ENCODE results near the gene GIPC3. TPM values are rescaled to one million over a fixed set of nuclear protein-coding genes. Genes with fewer than 3 reads are reported as not detected.
"Not testable (repeated sequence)": the region's sequence is repeated elsewhere in the genome, so short reads cannot be mapped to it uniquely, and the experiment has no call there.

GIPC3 gene
- total RNA-seq, 1 donor from 2014 or later, result 0.21 TPM

DNA sequence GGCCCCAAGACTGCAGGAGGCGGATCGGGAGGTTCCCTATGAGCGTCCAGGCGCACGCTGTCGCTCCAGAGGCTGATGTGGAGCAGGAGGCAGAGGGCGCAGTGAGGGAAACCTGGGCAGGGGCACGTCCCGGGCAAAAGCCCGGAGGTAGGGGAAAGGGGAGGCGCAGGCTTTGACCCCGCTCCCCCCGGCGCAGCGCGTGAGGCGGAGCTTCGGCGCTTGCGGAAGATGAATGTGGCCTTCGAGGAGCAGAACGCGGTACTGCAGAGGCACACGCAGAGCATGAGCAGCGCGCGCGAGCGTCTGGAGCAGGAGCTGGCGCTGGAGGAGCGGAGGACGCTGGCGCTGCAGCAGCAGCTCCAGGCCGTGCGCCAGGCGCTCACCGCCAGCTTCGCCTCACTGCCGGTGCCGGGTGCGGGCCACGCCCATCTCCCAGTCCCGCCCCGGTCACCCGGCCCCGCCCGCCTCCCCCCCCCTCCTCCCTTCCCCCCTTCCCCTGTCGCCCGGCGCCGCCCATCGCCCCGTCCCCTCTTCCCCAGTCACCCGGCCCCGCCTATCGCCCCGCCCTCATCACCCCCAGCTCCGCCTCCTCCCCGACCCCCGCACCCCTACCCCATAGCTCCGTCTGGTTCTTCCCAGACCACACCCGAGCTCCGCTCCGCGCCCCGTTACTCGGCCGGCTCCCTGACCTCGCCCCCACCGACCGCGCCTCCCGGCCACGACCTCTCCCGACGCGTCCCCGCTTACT is 8.4 kb upstream of the GIPC3 start:
- DNase-seq, result peak; percentile 83

GRCh38 chr19:3577723-3578344 is 7.4 kb upstream of the GIPC3 start:
- no peak for DNase-seq

DNA sequence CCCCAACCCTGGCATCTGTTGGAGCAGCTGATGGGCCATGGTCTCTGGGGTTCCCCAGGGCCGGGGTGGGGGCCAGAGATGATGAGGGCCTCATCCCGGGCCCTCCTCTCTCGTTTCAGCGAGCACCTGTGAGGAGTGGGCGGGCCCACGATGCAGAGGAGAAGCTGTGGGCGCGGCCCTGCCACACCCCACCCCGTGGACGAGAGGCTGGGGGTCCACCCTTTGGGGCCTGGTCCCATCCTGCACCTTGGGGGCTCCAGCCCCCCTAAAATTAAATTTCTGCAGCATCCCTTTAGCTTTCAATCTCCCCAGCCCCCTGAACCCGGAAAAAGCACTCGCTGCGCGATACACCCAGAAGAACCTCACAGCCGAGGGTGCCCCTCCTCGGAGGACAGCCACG is 6.9 kb upstream of the GIPC3 start:
- DNase-seq, result no peak

GRCh38 chr19:3580156-3580934 is 4.9 kb upstream of the GIPC3 start:
- no peak for DNase-seq

- DNase-seq, result not testable (repeated sequence)
These were observed 3.5 kb upstream of the GIPC3 start for GRCh38 chr19:3581792-3582191.

GRCh38 chr19:3584036-3584802 is 1.1 kb upstream of the GIPC3 start:
- not testable (repeated sequence) for DNase-seq

DNA sequence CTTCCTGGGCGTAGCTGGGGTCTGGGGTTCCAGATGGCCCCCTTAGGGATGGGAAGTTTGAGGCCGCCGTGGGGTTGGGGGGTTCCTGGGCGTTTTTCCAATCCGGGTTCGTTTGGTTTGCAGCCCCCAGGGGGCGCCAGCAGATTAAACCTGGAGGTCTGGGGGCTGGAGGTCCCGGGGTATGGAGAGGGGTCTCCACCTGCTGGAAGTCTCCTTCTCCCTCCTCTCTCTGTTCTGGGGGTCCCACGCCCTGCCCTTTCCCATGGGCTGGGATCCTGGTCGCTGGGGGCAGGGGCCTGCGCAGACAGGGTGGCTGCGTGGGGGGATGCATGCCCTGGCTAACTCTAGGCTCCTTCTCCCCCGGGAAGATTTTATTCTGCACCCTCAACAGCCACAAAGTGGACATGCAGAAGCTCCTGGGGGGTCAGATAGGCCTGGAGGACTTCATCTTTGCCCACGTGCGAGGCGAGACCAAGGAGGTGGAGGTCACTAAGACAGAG is 899 bp downstream of the GIPC3 start:
- no peak for DNase-seq

DNA sequence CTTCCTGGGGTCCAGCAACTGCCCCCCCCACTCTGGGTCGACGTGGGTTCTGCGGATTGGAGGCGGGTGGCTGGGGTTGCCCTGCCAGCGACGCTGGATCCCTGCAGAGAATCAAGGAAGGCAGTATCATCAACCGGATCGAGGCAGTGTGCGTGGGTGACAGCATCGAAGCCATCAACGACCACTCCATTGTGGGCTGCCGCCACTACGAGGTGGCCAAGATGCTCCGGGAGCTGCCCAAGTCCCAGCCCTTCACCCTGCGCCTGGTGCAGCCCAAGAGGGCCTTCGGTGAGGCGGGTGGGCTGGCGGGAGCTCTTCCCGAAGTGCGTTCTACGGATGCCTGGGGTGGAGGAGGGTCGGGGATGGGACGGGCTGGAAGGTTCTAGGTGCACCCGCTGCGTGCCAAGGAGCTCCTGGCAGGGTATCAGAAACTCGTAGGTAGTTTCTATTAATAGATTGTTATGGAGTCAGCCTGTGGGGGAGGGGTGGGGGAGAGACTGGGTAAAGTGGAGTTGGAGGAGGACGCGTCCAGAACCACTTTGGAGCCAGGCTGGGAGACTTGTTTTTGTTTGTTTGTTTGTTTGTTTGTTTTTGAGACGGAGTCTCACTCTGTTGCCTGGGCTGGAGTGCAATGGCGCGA is 1.5 kb downstream of the GIPC3 start:
- no peak for DNase-seq

- DNase-seq, result no peak
These were observed 4.2 kb downstream of the GIPC3 start for GRCh38 chr19:3589439-3589838.

- no peak for DNase-seq
These were observed 4.7 kb downstream of the GIPC3 start for GRCh38 chr19:3589949-3590348.

DNA sequence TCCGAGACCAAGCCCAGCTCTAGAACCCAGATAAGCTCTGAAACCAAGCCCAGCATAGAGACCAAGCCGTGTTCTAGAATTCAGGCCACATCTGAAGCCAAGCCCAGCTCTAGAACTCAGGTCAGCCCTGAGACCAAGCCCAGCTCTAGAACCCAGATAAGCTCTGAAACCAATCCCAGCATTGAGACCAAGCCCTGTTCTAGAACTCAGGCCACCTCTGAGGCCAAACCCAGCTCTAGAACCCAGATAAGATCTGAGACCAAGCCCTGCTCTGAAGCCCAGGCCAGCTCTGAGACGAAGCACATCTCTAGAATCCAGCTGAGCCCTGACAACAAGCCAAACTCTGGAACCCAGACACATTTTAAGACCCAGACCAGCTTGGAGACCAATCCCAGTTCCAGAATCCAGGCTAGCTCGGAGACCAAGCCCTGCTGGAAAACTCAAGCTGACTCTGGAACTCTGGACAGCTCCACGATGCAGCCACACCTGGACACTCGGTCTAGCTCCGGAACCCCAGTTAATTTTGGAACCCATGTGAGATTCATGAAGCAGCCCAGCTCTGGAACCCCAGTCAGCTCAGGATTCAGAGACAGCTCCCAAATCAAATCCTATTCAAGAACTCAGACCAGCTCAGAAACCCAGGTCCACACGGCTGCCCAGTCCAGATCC is 5.8 kb downstream of the GIPC3 start:
- DNase-seq, result no peak

DNA sequence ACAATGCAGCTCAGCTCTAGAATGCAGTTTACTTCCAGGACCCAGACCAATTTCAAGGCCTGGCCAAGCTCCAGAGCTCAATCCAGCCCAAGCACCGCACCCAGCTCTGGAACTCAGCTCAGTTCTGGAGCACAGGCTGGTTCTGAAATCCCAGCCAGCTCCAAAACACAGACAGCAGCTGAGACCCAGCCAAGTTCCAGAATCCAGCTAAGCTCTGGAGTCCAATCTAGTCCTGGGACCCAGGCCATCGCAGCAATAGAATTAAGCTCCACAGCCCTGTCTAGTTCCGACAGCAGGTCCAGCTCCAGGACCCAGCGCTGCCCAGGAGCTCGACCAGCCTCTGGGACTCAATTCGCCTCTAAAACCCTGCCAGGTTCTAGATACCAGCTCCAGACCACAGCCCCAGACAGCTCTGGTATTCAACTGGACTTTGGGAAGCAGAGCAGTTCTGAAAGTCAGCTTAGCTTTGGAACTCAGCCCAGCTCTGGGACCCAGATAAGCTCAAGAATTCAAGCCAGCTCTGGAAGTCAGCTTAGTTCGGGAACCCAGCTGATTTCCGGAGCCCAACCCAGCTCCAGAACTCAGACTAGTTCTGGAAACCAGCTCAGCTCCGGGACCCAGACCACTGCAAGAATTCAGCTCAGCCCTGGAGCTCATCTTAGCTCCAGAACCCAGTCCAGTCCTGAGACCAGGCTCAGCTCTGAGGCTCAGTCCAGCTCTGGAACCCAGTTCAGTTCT is 6.8 kb downstream of the GIPC3 start:
- no peak for DNase-seq

DNA sequence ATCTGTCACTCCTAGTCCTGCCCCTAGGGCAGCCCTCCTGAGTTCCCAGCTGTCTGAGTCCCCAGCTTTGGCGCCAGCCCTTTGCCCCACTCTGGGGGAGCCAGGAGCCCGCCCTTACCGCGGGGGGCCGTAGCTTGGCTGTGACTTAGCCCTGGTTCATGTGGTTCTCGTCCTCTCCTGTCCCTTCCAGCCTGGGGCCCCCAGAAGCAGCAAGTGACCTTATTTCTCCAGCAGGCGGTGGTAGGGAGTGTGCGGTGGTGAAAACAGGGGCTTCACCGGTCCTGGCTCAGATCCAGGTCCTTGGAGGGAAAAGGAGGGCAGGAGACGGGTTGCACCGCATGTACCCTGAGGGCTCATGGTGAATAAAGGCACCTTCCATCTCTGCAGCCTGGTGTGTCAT is 7.9 kb downstream of the GIPC3 start:
- DNase-seq, result no peak

DNA sequence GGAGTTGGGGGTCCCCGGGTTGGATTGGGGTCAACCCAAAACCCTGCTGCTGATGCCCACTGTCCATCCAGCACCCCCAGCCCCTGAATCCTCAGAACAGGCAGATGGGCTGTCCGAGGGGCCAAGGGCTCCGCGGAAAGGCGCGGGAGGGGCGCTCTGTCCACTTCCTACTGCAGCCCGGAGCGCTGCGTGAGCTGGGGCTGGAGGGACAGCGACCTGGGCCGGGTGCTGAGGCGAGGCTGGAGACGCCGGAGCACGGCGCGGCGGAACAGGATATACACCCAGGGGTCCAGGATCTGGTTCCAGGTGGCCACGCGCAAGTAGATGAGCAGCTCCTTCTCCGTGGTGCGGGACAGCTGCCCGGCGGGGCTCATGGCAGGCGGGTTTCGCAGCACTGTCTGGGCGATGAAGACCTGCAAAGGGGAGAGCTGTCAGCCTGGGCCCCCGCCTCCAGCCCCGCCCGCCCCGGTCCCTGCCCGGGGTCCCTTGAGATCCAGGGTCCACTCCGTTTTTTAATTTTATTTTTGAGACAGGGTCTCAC is 10.3 kb downstream of the GIPC3 start:
- DNase-seq, result no peak

DNA sequence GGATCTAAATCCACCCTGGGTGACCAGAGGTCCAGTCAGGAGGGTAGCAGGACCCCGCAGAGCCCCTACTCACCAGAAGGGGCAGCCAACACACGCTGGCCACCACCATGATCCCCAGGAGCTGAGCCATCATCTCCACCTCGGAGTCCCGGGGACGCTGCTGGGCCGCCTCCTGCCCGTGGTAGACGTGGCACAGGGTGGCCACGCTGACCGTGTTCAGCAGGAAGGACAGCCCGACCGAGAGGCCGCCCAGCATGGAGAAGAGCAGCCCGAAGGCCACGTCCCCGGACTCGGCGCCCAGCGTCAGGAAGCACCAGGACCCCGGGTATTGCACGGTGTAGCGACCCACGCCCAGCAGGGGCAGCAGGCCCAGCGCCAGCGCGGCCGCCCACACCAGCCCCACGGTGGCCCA is 14.5 kb downstream of the GIPC3 start:
- DNase-seq, result no peak

- DNase-seq, result no peak
These were observed 15.7 kb downstream of the GIPC3 start for GRCh38 chr19:3601021-3601420.

DNA sequence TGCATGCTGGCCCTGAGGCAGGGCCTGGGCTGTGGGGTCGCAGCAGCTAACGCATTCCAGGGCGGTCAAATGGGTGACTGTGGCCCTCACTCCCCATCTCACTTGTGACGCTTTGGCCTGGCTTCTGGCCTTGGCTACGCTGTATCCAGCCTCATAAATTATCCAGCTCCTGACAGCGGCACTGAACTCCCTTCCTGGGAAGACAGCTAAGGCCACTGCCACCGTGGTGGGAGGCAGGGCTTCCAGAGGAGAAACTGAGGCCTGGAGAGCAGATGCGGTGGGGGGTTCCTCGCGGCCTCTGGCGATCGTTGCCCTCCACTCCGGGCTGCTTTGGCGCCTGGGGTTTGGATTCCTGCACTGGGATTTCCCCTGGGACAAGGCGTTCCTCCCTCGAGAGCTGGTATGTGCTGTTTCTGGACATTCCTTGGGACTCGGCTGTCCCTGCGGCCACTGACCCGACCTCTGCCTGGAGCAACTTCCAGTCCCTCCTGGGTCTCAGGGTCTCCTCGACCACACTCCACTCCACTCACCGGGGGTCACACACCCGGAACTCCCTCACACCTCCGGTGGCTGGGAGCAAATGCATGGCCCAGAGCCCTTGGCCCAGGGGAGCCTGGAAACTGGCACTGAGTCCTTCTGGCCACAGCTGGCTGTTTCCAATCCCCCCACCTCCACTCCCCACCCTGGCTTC is 18.0 kb downstream of the GIPC3 start:
- DNase-seq, result no peak

DNA sequence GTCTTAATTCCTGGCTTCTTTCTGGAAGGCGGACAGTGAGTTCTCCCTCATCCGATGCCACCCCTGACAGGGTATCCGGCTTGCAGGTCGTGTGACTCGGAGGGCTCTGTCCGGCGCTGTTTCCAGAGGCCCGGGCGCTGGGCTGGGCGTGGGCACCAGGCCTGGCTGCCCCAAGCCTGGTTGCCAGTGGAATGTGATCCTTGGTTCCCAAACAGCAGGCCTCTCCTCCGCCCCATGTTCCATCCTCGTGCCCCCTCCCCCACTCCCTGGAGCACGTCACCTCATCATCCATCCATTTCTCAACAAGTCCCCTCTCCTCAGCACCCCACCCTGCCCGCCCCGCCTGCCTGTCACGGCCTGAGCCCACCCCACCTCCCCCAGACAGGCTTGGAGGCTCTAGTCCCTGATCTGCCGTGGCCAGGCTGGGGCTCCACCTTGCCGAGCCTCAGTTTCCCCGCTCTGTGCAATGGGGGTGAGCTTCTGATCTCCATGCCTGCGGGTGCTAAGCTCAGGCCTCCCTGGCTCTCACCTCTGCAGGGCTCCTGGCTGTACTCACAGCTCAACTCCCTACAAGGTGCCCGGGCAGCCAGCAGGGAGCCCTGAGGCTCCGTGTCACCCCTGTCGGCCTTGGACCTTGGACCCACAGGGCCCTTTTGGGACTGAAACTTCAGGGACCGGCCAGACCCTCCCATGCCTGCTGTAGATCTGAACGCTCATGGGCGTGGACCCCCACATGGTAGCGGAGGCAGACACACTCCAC is 19.1 kb downstream of the GIPC3 start:
- no peak for DNase-seq

- DNase-seq, result no peak
These were observed 19.7 kb downstream of the GIPC3 start for GRCh38 chr19:3604987-3605343.
